Measurements from ENCODE around the gene ODAD4.

The ODAD4 gene, protein sequence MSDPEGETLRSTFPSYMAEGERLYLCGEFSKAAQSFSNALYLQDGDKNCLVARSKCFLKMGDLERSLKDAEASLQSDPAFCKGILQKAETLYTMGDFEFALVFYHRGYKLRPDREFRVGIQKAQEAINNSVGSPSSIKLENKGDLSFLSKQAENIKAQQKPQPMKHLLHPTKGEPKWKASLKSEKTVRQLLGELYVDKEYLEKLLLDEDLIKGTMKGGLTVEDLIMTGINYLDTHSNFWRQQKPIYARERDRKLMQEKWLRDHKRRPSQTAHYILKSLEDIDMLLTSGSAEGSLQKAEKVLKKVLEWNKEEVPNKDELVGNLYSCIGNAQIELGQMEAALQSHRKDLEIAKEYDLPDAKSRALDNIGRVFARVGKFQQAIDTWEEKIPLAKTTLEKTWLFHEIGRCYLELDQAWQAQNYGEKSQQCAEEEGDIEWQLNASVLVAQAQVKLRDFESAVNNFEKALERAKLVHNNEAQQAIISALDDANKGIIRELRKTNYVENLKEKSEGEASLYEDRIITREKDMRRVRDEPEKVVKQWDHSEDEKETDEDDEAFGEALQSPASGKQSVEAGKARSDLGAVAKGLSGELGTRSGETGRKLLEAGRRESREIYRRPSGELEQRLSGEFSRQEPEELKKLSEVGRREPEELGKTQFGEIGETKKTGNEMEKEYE

DNA sequence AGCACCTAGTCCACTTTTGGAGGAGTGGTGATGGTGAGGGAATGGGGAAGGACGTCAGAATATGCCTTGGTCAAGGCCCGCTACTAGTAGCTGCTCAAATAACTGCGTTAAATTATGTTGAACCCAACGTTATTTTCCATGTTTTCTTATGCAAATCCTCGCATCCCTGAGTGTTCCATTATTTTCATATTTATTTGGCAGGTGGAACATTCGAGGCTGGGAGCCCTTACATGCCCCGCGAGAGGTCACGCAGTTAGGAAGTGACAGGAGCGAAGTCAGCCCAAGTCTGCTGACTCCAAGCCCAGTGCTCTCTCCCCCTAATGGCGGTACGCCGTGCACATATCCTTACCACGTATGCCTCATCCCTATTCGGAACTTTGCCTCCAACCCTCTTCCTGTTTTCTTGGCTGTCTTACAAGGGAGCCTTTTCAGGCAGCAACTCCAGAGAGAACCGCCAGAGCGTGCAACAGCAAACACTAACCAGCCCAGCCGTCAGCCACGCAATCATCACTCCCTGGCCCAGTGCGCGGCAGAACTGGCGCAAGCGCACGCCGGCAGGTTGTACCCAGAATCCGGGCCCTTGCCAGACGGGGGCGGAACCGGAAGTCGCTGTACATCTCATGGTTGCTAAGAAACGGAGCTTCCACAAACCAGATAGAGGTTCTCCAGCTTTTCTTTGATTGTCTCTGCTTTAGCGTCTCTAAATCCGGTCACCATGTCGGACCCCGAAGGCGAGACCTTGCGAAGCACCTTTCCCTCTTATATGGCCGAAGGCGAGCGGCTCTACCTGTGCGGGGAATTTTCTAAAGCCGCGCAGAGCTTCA lies at the start of gene ODAD4:
TSS of gene ODAD4 (plus strand) at position 609 of the 824 bp plus-strand sequence. CDS start at position 716, 107 bp downstream.
- DNase-seq (ENCODE audit: low read depth in 2 of 3, low spot score in 1 of 3) = peak; percentile 91 to 96 (median 94)

DNA sequence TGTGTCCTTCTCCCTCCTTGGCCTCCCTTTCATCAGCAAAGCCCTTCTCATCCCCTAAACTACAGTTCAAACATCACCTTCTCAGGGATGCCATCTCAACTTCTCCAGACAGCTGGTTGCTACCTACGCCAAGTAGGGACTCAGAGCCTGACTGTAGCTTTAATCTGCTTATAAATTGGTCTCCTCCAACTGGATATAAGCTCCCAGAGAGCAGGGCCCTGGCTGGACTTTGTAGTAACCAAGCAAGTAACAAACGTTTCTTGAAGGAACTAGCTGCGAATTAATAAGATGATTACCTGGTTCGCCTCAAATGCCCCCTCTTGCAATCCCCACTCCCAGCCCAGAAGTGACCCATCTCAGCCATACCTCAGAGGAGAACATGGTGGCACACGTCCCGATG lies 47.7 kb upstream of the ODAD4 start:
- no peak for DNase-seq (ENCODE audit: low read depth in 2 of 3, low spot score in 1 of 3)

DNA sequence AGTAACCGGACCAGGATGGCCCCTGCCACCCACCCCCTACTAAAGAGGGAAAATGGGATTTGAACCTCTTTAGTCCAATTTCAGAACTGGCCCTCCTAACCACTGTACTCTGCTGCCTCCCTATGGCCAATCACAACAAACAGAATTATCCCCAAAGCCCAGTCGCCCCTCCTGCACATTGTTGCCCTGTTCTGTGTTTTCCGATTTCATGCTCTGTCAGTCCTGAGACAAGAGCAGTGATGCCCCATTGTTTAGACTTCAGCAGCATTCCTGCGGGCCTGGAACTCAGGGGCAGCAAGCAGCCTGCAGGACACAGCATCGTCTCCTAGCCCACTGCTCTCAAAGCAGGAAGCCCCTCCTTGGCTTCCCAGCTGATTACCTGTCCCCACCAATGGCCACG lies 44.7 kb upstream of the ODAD4 start:
- no peak for DNase-seq (ENCODE audit: low read depth in 2 of 3, low spot score in 1 of 3)

DNA sequence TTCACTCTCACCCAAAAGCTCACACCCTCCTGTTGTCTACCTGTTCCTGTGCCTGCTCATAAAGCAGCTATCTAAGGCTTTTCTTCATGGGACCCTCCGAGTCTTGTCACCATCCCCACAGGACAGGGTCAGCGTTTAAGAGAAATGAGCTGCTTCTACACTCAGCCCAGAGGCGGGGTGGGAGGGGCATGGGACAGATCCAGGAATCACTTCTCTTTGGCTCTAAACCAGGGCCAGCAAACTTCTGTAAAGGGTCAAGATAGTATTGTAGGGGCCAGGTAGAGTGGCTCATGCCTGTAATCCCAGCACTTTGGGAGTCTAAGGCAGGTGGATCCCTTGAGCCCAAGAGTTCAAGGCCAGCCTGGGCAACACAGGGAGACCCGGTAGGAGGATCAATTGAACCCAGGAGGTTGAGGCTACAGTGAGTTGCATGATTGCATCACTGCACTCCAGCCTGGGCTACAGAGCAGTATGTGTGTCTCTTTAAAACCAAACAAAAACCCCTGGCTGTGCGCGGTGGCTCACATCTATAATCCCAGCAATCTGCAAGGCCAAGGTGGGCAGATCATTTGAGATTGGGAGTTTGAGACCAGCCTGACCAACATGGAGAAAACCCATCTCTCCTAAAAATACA lies 42.0 kb upstream of the ODAD4 start:
- DNase-seq (ENCODE audit: low read depth in 2 of 3, low spot score in 1 of 3) = no peak

DNA sequence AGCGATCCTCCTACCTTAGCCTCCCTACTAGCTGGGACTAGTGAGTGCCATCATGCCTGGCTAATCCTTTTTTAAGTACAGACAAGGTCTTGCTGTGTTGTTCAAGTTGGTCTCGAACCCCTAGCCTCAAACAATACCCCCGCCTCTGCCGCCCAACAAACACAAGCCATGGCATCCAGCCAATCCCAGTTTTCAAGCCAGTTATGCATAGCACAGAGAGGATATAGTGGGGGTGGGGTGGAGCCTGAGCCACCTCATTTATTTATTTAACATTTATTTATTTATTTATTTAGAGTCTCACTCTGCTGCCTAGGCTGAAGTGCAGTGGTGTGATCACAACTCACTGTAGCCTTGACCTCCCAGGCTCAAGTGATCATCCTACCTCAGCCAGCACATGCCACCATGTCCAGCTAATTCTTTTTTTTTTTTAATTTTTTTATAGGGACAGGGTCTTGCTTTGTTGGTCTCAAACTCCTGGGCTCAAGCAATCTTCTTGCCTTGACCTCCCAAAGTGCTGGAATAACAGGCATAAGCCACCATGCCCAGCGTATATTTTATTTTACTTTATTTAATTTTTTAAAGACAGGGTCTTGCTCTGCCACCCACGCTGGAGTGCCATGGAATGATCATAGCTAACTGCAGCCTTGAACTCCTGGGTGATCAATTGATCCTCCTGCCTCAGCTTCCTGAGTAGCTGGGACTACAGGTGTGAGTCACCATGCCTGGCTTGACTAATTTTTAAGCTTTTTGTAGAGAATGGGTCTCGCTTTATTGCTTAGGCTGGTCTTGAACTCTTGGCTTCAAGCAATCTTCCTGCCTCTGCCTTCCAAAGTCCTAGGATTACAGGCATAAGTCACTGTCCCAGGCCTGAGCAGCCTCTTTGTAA lies 39.0 kb upstream of the ODAD4 start:
- DNase-seq (ENCODE audit: low read depth in 2 of 3, low spot score in 1 of 3) = no peak

DNA sequence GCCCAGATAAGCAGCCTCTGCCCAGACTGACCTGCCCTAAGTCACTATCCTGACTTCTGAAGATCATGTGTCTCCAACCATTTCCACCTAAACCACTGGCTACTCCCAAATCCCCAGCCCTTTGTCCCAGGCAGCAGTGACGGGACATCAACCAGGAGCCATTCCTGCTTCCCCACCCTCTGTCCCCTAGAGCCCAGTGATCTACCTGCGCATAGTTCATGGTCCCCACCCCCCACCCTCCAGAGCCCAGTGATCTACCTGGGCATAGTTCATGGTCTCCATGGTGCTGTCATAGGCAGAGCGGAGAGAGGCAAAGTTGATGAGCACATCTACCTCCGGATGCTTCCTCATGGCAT lies 38.4 kb upstream of the ODAD4 start:
- DNase-seq (ENCODE audit: low read depth in 2 of 3, low spot score in 1 of 3) = no peak

DNA sequence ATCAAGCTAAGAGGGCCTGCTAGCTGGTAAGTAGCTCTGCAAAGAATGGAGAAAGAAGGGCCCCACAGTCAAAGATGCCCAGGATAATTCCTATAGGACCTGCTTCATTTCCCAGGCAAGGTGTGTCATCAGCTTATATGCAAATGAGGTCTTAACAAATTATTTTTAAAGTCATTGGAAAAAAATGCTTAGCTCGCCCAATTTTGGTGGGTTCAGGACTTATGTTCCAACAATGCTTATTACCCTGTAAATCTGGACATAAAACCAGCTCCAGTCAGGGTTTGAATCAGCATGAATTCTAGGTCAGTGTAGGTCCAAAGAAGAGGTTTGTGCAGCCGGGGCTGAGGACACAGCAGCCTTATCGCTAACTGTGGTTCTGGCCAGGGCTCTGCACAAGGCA lies 37.0 kb upstream of the ODAD4 start:
- DNase-seq (ENCODE audit: low read depth in 2 of 3, low spot score in 1 of 3) = no peak

DNA sequence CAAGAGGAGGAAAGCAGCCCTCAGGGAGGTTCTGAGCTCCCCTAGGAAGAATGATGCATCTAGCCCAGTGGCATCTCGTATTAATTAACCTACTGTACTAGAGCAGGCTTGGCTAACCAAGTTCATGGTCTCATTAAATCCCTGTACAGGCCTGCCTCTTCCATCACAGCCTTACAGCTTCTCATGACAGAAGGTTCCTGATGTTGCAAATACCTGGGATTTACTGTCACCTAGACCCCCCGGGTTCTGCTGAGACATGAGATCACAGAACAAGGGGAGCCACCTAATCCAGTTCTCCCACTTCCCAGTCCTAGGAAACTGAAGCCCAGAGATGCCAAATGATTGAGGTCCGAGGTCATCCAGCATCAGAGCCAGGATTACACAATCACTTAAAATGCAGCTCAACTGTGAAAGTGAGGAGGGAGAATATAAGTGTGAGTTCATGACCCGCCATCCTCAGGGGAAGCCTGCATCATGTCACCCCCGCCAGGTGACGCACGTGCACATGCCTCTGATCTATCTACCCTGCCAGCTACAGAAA lies 35.6 kb upstream of the ODAD4 start:
- no peak for DNase-seq (ENCODE audit: low read depth in 2 of 3, low spot score in 1 of 3)

DNA sequence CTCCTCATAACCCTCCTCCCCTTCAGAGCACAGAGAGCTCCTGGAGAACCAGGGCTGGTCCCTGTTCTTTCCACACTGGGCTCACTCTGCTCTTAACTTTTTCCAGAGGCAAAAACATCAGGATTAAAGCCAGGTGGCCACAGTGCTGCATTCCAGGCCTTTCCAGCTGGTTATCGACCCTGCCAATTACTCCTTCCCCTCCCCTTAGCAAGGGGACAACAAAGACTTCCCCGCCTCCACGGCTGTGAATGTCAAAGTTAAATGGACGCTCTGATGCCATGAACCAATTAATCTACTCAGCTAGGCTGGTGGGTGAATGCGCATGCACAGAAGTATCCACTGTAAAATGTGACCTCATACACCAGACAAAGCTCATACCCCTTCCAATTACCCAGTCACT lies 34.8 kb upstream of the ODAD4 start:
- DNase-seq (ENCODE audit: low read depth in 2 of 3, low spot score in 1 of 3) = no peak

DNA sequence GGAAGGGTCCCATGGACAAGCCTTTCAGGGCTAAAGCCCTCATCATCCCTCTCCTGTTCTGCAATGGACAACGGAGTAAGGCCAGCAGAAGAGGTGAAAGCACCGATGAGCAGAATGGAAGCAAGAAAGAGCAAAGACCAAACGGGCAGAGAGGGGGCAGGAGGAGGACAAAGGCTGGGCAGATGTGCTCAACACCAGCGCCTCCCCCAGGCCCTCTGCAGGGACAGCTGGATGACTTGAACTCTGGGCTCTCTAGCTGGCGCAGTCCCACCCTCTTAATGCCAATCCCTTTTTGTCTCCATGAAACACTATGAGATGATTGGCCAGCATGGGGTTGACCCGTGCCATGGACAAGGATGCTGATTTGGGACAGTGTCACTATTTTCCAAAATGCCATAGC lies 33.7 kb upstream of the ODAD4 start:
- DNase-seq (ENCODE audit: low read depth in 2 of 3, low spot score in 1 of 3) = no peak

DNA sequence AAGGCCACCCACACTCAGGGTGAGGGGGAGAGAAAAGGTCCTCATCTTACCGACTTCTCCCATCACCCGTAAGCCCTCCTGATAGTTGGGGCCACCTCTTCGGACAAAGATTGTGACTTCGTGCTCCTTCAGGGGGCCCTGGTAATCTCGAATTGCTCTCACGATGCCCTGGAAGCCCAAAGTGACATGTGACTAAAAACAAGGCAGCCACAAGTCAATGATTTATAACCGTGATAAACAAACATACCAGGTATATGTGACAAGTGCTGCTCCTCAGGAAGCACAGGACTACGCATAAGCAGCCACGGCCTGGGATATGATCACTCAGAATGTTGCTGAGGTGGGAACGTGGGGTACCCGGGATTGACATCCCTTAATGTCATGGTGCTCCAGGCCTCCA lies 28.8 kb upstream of the ODAD4 start:
- DNase-seq (ENCODE audit: low read depth in 2 of 3, low spot score in 1 of 3) = no peak

DNA sequence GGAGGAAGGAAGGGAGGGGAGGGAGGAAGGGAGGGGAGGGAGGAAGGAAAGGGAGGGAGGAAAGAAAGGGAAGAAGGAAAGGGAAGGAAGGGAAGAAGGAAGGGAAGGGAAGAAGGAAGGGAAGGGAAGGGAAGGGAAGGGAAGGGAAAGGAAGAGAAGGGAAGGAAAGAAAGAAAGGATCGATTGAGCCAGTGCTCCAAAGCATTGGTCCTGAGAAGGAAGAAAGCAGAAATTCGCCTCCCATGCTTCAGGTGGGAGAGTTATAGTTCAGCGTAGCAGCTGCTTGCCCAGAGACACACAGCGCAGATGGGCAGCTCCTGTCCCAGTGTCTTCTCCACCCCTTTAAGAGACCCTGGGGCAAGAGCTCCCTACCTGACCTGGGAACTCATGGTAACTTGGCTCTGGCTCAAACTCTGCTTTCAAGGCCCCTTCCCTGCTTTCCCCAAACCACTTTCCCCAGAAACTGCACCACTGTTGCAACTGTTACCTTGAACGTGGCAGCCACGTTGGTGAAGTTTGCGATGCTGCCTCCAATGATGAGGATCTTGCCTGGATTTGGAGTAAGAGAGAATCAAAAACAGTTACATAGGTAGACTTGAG lies 26.1 kb upstream of the ODAD4 start:
- DNase-seq (ENCODE audit: low read depth in 2 of 3, low spot score in 1 of 3) = no peak

DNA sequence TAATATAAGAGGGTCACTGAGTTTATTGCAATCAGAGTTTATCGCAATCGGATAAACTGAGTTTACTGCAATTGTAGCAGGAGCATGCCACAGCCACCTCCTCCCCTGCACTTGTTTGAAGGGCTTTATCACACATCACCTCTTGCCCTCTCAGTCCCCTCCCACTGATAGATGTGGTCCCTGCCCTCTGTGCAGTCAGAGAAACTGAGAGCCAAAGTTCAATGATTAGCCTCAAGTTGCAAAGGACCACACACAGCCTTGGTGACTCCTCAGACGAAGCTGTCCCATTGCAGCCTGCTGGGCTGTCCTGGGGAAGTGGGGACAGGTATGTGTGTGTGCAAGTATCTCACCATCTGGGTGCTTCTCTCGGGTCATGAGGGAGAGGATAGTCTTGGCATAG lies 25.2 kb upstream of the ODAD4 start:
- DNase-seq (ENCODE audit: low read depth in 2 of 3, low spot score in 1 of 3) = no peak

DNA sequence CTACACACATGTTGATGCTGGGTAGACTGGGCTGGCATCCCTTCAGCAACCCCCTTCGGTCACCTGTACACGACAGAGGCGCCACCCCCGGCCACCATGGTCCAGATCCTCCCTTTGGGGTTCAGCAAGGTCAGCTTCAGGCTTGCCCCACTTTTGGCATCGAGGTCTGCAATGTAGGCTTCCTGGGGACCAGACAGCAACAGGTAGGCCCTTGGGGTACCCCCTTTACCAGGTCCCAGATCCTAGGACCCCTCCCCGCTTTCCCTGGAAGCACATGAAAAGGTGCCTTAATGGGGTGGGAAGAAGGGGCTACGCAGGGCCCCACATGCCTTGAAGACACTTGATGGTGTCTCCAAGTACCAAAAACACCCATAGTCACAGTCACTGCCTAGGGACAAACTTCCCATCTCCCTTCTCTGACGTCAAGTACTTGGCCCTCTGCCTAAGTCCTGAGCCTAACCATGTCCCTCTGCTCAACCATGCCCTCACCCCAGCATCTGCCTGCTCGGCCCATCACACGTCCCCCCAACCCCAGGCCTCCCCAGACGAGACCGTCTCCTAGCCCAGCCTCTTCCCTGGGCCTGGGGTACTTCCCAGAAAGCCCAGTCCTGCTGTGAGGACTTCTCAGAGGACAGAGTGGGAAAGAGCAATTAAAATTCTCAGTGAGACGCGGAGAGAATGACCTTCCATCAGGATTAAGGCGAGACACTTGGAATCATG lies 23.8 kb upstream of the ODAD4 start:
- DNase-seq (ENCODE audit: low read depth in 2 of 3, low spot score in 1 of 3) = no peak

DNA sequence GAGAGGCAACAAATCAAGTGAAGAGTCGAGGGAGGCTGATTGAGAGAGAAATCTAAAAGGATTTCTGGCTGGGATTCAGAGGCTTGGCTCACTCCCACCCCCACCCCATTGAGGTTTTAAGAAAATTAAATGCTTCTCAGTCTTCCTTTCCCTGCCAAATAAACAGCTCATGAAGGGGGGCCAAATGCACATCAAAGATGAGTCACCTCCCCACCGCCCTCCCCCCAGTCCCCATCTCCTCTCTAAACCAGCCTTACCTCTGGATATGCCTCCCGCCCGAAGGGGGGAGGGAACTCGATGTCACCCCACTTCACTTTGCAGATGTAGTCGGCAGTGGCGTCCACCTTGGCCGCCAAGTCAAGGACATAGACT lies 23.2 kb upstream of the ODAD4 start:
- DNase-seq (ENCODE audit: low read depth in 2 of 3, low spot score in 1 of 3) = no peak

DNA sequence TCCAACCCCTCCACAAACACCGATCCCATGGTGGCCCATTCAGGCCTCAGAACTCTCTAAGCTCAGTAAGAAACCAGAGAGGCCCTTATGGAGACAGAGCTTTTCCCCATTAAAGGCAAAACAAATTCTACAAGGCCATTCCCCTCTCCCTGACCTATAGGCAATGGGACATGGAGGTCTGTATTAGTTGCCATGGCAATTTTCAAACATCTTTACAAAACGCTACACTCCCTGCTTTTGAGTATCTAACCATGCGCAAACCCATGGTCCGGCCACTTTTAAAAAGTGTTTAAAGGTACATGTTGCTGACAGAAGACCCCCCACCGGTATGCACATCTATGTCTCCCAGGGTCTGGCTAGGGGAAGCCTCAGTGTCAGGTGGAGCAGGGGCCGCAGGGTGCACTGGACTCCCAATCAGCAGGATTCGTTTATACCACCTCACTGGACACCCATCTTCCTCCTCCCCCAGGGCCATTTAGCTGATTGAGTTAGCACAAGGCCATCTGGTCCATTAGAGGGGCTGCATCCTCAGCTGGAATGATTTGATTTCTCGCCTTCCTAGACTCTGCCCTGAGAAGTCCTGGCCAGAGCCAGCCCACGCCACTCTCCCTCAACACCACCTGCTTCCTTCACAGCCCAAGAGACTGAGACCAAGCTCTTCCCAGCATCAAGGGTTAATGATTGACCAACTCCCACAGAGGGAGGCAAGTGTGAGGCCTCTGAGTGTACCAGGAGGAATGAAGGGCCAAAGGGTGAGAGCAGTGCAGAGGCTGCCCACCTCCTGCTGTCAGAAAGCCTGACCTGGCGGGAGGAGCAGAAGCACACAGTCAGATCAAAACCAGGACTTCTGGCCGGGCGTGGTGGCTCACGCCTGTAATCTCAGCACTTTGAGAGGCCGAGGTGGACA lies 22.5 kb upstream of the ODAD4 start:
- no peak for DNase-seq (ENCODE audit: low read depth in 2 of 3, low spot score in 1 of 3)

DNA sequence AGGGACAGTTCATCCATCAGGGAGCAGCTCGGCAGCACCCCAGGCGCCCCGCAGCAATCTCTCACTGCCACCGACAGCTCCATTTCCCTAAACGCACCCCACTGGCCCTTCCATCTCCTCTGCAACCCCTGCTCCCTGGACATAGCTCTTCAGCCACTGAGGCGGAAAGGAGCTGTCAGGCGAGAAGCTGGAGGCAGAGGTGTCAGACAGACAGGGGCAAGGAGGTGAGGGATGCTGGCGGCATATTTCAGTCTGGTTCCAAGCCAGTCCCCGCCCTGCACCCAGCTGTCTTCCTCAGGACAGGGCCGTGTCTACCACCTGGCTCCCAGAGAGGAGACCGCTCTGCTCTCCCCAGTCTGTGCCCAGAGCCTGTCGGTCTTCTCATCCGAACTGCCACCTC lies 21.3 kb upstream of the ODAD4 start:
- DNase-seq (ENCODE audit: low read depth in 2 of 3, low spot score in 1 of 3) = no peak

DNA sequence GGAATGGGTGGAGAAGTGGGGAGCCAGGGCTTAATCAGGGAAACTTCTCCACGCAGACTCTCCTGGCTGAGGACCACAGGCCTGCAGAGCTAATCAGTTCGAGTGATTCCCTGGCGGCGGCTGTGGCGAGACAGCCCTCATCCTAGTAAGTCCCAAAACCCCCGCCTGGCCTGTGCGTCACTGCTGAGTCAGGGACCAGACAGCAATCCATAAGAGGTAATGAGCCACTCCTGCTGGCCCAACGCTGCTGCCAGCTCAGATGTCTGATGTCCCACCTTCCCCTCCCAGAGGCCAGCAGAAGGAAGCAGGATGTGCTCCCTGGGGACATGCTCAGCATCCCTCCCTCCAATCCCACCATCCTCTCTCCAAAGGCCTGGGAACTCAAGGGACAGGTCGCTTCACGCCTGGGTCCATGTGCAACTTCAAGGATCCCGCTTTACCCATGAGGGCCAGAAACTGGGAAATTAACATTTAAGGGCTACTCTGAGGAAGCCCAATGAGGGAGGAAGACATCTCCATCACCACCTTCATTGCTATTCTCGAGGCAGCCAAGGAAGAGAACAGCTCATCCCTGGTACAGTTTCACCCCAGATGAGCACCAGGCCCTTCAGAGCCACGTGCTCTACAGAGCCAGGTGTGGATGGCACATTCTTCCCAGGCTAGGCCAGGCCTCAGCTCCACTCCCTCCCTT lies 19.6 kb upstream of the ODAD4 start:
- DNase-seq (ENCODE audit: low read depth in 2 of 3, low spot score in 1 of 3) = no peak
